Measurements from ENCODE around the gene SLC39A8. TPM values are rescaled to one million over a fixed set of nuclear protein-coding genes. Genes with fewer than 3 reads are reported as not detected.

Gene SLC39A8
- polyA plus RNA-seq, 1 donor from 2014 or later = 0.53 TPM

GRCh38 chr4:102318526-102318925 is 26.8 kb downstream of the SLC39A8 start:
- no peak overlapping the region for H3K9ac ChIP-seq (ENCODE audit: low read length)
- no peak overlapping the region for H2AFZ ChIP-seq (ENCODE audit: low read depth, low read length)
- no peak overlapping the region for H3K27ac ChIP-seq (ENCODE audit: low read length)
- H3K27me3 ChIP-seq (ENCODE audit: insufficient read depth, low read depth, low read length) = no peaks in the 10 kb centered on the region
- no peak overlapping the region for H3K4me2 ChIP-seq (ENCODE audit: low read length)
- no peak for TF ChIP-seq EP300 (conservative IDR thresholded peaks at IDR 0.05; ENCODE audit: poor library complexity, severe bottlenecking)
- no peak for TF ChIP-seq REST (IDR thresholded peaks at IDR 0.05; ENCODE audit: borderline replicate concordance)
- TF ChIP-seq EZH2 (IDR thresholded peaks at IDR 0.05; ENCODE audit: borderline replicate concordance, insufficient read depth, low read length, poor library complexity, severe bottlenecking) = no peak
- TF ChIP-seq RAD21 (conservative IDR thresholded peaks at IDR 0.05) = no peak
- TF ChIP-seq TAF1 (IDR thresholded peaks at IDR 0.05; ENCODE audit: low read depth) = no peak
- TF ChIP-seq MXI1 (conservative IDR thresholded peaks at IDR 0.05; ENCODE audit: poor library complexity, severe bottlenecking) = no peak
- TF ChIP-seq, protein P1, sequence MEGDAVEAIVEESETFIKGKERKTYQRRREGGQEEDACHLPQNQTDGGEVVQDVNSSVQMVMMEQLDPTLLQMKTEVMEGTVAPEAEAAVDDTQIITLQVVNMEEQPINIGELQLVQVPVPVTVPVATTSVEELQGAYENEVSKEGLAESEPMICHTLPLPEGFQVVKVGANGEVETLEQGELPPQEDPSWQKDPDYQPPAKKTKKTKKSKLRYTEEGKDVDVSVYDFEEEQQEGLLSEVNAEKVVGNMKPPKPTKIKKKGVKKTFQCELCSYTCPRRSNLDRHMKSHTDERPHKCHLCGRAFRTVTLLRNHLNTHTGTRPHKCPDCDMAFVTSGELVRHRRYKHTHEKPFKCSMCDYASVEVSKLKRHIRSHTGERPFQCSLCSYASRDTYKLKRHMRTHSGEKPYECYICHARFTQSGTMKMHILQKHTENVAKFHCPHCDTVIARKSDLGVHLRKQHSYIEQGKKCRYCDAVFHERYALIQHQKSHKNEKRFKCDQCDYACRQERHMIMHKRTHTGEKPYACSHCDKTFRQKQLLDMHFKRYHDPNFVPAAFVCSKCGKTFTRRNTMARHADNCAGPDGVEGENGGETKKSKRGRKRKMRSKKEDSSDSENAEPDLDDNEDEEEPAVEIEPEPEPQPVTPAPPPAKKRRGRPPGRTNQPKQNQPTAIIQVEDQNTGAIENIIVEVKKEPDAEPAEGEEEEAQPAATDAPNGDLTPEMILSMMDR (IDR thresholded peaks at IDR 0.05; ENCODE audit: poor library complexity, severe bottlenecking) = no peak
- no peak for TF ChIP-seq POLR2AphosphoS5 (IDR thresholded peaks at IDR 0.05)
- no peak for TF ChIP-seq SMC3 (conservative IDR thresholded peaks at IDR 0.05; ENCODE audit: poor library complexity)
- no peaks in the 10 kb centered on the region for H3F3A ChIP-seq (ENCODE audit: insufficient read depth, low read length, poor library complexity, severe bottlenecking)
- no peaks in the 10 kb centered on the region for H3K79me2 ChIP-seq (replicated peaks; ENCODE audit: insufficient read depth, low read length)
- H4K20me1 ChIP-seq (ENCODE audit: insufficient read depth) = no peaks in the 10 kb centered on the region
- no peaks in the 10 kb centered on the region for H3K9me3 ChIP-seq (ENCODE audit: low read length)
- H3K36me3 ChIP-seq (ENCODE audit: insufficient read depth, low read length) = no peaks in the 10 kb centered on the region
- no peaks in the 10 kb centered on the region for H3K9me2 ChIP-seq (ENCODE audit: insufficient read depth, low read length)
- no peak overlapping the region for H3K4me3 ChIP-seq (ENCODE audit: low read length)

DNA sequence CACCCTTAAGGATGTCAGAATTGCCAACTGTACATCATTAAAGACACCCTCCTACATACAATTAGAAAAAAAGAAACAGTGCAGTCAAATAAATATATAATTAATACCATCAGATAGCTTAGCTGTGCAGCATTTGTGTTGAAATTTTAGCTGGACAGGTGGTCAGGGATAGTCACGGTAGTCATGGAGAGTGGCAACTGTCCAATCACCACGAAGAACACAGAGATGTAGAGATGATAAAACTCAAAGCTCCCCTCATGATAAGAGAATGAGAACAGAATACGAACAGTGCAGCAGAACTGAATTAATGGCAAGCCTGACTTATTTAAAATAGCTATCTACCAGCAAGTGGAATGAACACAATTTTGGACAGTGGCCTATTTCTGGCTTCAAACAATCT is 27.2 kb downstream of the SLC39A8 start:
- Histone ChIP-seq H3K9ac (ENCODE audit: low read length) (no peak overlapping the region), H3K27me3 (ENCODE audit: insufficient read depth, low read depth, low read length) (no peaks in the 10 kb centered on the region), H2AFZ (ENCODE audit: low read depth, low read length) (no peak overlapping the region), H3F3A (ENCODE audit: insufficient read depth, low read length, poor library complexity, severe bottlenecking) (no peaks in the 10 kb centered on the region), H3K27ac (ENCODE audit: low read length) (no peak overlapping the region), H3K9me2 (ENCODE audit: insufficient read depth, low read length) (no peaks in the 10 kb centered on the region), H3K36me3 (ENCODE audit: insufficient read depth, low read length) (no peaks in the 10 kb centered on the region), H4K20me1 (ENCODE audit: insufficient read depth) (no peaks in the 10 kb centered on the region), H3K79me2 (replicated peaks; ENCODE audit: insufficient read depth, low read length) (no peaks in the 10 kb centered on the region), H3K9me3 (ENCODE audit: low read length) (no peaks in the 10 kb centered on the region), H3K4me2 (ENCODE audit: low read length) (no peak overlapping the region), H3K4me3 (ENCODE audit: low read length) (no peak overlapping the region)
- TF ChIP-seq RAD21 (conservative IDR thresholded peaks at IDR 0.05) = no peak
- no peak for TF ChIP-seq EZH2 (IDR thresholded peaks at IDR 0.05; ENCODE audit: borderline replicate concordance, insufficient read depth, low read length, poor library complexity, severe bottlenecking)
- TF ChIP-seq MXI1 (conservative IDR thresholded peaks at IDR 0.05; ENCODE audit: poor library complexity, severe bottlenecking) = no peak

DNA sequence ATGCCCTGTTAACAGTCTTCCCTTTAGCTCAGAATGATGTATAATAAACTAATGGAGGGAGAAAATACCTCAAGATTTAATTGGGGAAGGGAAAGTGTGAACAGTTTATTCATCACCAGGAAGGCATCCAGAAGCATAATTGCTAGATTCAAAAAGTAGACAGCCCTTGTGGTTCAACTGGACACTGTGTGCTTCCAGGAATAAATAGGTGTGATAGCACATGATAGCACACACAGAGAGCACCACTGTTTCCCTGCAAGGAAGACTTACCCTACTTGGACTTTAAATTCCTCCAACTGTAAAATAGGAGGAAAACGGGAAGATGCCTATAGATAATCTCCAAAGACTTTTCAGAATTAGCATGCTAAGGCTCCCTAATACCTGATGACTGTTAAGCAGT is 27.8 kb downstream of the SLC39A8 start:
- no peak overlapping the region for H2AFZ ChIP-seq (ENCODE audit: low read depth, low read length)
- TF ChIP-seq SMC3 (conservative IDR thresholded peaks at IDR 0.05; ENCODE audit: poor library complexity) (no peak), POLR2AphosphoS5 (IDR thresholded peaks at IDR 0.05) (no peak), EZH2 (IDR thresholded peaks at IDR 0.05; ENCODE audit: borderline replicate concordance, insufficient read depth, low read length, poor library complexity, severe bottlenecking) (no peak), RAD21 (conservative IDR thresholded peaks at IDR 0.05) (no peak), TAF1 (IDR thresholded peaks at IDR 0.05; ENCODE audit: low read depth) (no peak), EP300 (conservative IDR thresholded peaks at IDR 0.05; ENCODE audit: poor library complexity, severe bottlenecking) (no peak), REST (IDR thresholded peaks at IDR 0.05; ENCODE audit: borderline replicate concordance) (no peak), MXI1 (conservative IDR thresholded peaks at IDR 0.05; ENCODE audit: poor library complexity, severe bottlenecking) (no peak)
- TF ChIP-seq, protein P1 (IDR thresholded peaks at IDR 0.05; ENCODE audit: poor library complexity, severe bottlenecking) = no peak

More for the DNA sequence above, 27.8 kb downstream of the SLC39A8 start:
- no peaks in the 10 kb centered on the region for H3K36me3 ChIP-seq (ENCODE audit: insufficient read depth, low read length)
- H3K4me2 ChIP-seq (ENCODE audit: low read length) = no peak overlapping the region
- H3K9me3 ChIP-seq (ENCODE audit: low read length) = no peaks in the 10 kb centered on the region
- no peak overlapping the region for H3K4me3 ChIP-seq (ENCODE audit: low read length)
- no peaks in the 10 kb centered on the region for H3K79me2 ChIP-seq (replicated peaks; ENCODE audit: insufficient read depth, low read length)
- H3K9me2 ChIP-seq (ENCODE audit: insufficient read depth, low read length) = no peaks in the 10 kb centered on the region
- H3K27me3 ChIP-seq (ENCODE audit: insufficient read depth, low read depth, low read length) = no peaks in the 10 kb centered on the region
- no peak overlapping the region for H3K9ac ChIP-seq (ENCODE audit: low read length)
- H3K27ac ChIP-seq (ENCODE audit: low read length) = no peak overlapping the region
- no peaks in the 10 kb centered on the region for H3F3A ChIP-seq (ENCODE audit: insufficient read depth, low read length, poor library complexity, severe bottlenecking)
- no peaks in the 10 kb centered on the region for H4K20me1 ChIP-seq (ENCODE audit: insufficient read depth)

Data from neural cell (in vitro differentiated cells).